GM21528 (cell line): ENCODE measurements around the gene MST1.

Source experiments
- ATAC-seq: cut with Tn5 transposase; IDR thresholded peaks from one replicate; pipeline ENCODE4 v1.9.1; 2021; ENCODE audit warnings: mild to moderate bottlenecking, moderate library complexity; ENCODE audit not compliant: unreplicated experiment, low FRiP score

The MST1 gene

GRCh38 chr3:49659756-49660155 is 29.5 kb downstream of the MST1 start:
- ATAC-seq, result no peak

DNA sequence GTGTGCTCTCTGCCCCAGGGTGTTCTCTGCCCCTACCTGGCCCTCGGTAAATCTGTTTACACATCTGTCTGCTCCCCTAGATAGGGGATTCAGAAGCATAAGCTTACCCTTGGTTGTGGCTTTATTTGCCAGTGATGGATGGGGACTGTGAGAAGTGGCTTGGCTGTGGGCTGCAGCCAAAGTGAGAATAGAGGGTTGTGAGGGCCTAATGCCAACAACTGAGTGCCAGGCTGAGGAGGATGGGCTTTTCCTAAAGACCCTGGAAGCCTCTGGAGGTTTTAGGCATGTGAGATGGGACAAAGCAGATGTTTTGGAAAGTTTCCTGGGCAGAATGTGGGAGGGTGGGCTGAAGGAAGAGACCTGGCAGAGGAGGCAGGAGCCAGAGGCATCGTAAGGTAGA is 30.6 kb downstream of the MST1 start:
- no peak for ATAC-seq

DNA sequence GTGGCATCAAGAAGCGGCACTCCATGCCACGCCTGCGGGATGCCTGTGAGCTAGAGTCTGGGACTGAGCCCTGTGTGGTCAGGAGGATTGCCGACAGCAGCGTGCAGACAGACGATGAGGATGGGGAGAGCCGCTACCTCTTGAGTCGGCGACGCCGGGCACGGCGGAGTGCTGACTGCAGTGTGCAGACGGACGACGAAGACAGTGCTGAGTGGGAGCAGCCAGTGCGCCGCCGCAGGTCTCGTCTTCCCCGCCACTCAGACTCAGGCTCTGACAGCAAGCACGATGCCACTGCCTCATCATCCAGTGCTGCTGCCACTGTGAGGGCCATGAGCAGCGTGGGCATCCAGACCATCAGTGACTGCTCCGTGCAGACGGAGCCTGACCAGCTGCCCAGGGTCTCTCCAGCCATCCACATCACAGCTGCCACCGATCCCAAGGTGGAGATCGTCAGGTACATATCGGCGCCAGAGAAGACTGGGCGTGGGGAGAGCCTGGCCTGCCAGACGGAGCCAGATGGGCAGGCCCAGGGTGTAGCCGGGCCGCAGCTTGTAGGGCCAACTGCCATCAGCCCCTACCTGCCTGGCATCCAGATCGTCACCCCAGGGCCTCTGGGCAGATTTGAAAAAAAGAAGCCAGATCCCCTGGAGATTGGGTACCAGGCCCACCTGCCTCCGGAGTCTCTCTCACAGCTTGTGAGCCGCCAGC is 31.9 kb downstream of the MST1 start:
- ATAC-seq, result no peak

DNA sequence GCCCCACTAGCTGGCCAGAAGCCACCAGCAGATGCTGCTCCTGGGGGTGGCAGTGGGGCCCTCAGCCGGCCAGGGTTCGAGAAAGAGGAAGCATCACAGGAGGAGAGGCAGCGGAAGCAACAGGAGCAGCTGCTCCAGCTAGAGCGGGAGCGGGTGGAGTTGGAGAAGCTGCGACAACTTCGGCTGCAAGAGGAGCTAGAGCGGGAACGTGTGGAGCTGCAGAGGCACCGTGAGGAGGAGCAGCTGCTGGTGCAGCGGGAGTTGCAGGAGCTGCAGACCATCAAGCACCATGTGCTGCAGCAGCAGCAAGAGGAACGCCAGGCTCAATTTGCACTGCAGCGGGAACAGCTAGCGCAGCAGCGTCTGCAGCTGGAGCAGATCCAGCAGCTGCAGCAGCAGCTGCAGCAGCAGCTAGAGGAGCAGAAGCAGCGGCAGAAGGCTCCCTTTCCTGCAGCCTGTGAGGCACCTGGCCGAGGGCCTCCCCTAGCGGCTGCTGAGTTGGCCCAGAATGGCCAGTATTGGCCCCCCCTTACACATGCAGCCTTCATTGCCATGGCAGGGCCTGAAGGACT is 32.6 kb downstream of the MST1 start:
- ATAC-seq, result no peak

DNA sequence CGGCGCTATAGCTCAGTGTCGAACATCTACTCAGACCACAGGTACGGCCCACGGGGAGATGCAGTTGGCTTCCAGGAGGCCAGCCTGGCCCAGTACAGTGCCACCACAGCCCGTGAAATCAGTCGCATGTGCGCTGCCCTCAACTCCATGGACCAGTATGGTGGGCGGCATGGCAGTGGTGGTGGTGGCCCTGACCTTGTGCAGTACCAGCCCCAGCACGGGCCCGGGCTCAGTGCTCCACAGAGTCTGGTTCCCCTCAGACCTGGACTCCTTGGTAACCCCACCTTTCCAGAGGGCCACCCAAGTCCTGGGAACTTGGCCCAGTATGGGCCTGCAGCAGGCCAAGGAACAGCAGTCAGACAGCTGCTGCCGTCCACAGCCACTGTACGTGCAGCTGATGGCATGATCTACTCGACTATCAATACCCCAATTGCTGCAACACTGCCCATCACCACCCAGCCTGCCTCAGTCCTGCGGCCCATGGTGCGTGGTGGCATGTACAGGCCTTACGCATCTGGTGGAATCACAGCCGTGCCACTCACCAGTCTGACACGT is 33.5 kb downstream of the MST1 start:
- ATAC-seq, result no peak

- ATAC-seq, result no peak
These were observed 34.2 kb downstream of the MST1 start for GRCh38 chr3:49654955-49655556.

- no peak for ATAC-seq
These were observed 35.0 kb downstream of the MST1 start for GRCh38 chr3:49654176-49654825.

DNA sequence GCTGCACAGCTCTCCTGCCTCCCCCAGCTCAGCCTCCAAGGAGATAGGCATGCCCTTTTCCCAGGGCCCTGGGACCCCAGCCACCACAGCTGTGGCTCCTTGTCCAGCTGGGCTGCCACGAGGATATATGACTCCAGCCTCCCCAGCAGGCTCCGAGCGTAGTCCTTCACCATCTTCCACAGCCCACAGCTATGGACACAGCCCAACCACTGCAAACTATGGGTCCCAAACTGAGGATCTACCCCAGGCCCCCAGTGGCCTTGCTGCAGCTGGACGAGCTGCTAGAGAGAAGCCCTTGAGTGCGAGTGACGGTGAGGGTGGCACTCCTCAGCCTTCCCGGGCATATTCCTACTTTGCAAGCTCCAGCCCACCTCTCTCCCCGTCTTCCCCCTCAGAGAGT is 35.7 kb downstream of the MST1 start:
- ATAC-seq, result no peak

DNA sequence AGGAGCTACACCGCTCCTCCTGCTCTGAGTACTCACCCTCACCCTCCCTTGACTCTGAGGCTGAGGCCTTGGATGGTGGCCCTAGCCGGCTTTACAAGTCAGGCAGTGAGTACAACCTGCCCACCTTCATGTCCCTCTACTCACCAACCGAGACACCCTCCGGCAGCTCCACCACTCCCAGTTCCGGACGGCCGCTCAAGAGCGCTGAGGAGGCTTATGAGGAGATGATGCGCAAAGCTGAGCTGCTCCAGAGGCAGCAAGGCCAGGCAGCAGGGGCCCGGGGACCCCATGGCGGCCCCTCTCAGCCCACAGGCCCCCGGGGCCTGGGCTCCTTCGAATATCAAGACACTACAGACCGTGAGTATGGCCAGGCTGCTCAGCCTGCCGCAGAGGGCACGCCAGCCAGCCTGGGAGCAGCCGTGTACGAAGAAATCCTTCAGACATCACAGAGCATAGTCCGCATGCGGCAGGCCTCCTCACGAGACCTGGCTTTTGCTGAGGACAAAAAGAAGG is 36.3 kb downstream of the MST1 start:
- ATAC-seq, result no peak

- ATAC-seq, result no peak
These were observed 36.9 kb downstream of the MST1 start for GRCh38 chr3:49652218-49652902.

DNA sequence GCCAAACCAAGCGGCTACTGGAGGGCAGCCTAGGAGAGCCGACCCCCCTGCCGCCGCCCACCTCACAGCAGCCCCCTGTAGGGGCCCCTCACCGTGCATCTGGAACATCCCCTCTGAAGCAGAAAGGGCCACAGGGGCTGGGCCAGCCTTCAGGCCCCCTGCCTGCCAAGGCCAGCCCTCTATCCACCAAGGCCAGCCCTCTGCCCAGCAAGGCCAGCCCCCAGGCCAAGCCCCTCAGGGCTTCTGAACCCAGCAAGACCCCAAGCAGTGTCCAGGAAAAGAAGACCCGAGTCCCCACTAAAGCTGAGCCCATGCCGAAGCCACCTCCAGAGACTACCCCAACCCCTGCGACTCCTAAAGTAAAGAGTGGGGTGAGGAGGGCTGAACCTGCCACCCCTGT is 38.6 kb downstream of the MST1 start:
- no peak for ATAC-seq

- no peak for ATAC-seq
These were observed 39.1 kb downstream of the MST1 start for GRCh38 chr3:49650177-49650576.

GRCh38 chr3:49649576-49649975 is 39.7 kb downstream of the MST1 start:
- ATAC-seq, result no peak

DNA sequence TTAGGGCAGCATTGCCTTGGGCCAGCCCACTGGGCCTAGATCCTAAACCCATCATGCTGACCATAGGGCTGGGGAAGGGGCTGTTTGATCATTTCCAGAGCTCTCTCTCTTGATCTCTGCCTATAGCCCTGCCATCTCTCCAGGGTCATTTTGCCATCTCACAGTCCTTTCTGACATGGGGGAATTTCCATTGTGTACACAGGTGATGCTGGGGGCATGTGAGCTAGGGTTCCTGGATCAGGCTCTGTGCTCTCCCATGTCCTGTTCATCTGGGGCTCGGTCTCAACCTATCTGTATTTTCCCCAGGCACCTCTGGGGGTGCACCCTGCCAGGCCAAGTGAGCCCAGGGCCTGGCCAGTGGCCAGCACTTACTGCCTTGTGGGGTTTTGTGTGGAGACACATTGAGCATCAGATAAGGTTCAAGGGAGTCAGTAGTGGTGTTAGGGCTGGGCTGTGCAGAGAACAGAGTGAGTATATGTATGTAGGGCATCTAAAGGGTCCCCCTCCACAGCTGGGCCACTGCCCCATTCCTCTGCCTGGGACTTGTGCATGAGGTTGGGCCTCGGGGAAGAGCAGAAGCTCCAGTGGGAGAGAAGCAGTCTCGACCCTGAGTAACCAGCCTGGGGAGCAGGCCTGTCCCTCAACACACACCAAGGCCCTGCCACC is 40.8 kb downstream of the MST1 start:
- ATAC-seq, result no peak

DNA sequence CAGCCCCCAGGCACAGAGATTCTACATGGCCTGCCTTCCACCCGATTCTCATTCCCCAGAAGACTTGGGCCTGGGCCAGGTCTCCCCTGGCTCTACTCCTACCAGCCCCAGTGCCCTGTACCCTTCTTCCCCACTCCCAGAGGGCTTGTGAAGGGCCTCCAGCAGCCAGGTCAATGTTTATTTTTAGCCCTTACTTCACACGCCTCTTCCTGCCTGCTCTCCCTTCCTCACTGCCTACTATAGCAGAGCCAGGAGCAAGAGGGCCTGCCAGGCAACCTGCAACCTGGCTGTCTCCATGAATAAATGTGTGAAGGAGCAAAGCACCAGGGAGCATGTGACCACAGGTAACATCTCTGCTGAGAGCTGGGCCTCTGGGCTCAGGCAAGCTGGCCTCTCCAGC is 41.5 kb downstream of the MST1 start:
- ATAC-seq, result no peak

GRCh38 chr3:49646236-49646635 is 43.0 kb downstream of the MST1 start:
- ATAC-seq, result no peak

DNA sequence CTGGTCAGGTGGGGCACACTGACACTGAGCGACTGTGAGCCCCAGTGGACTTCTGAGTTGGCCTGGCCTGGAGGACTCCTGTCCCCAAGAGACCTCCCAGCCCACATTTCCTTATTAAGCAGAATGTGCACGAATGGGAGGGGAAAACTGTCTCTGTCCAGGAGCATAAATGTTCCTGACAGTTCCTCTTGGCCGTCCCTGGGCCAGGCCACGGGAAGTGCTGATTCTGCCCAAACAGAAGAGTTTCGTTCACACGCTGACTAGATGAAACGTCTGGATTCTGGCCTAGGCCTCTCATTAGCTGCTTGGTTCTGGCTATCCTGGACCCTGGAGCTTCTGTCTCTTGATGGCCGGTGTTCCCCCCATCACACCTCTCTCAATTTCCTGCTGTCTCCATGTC is 44.6 kb downstream of the MST1 start:
- ATAC-seq, result no peak

DNA sequence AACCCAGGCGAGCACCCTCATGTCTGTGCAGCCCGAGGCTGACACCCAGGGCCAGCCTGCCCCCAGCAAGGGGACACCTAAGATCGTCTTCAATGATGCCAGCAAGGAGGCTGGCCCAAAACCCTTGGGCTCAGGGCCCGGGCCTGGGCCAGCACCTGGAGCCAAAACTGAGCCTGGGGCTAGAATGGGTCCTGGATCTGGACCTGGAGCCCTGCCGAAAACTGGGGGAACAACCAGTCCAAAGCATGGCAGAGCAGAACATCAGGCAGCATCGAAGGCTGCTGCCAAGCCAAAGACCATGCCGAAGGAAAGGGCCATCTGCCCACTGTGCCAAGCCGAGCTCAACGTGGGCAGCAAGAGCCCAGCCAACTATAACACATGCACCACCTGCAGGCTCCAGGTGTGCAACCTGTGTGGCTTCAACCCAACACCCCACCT is 46.5 kb downstream of the MST1 start:
- ATAC-seq, result no peak

GRCh38 chr3:49641921-49642707 is 47.2 kb downstream of the MST1 start:
- ATAC-seq, result no peak
